GM12878 (cell line): Measurements from ENCODE around the gene NCAPD2. TPM values are rescaled to one million over a fixed set of nuclear protein-coding genes. Genes with fewer than 3 reads are reported as not detected.

Experiments
- ATAC-seq: fragments of 200-7000 bp; cut with Tn5 transposase; 3 replicates; pipeline ENCODE4 v1.9.1; 2020; ENCODE audit warnings: mild to moderate bottlenecking, moderate library complexity
- BruUV-seq: library from RNA; stranded (reverse); fragments of 400-500 nt; replicated peaks from 2 replicates; lab custom pipeline; 2021; lab: Mats Ljungman, UMichigan
- CTCF ChIA-PET: fragments of 300-600 bp; sonication (Branson Sonifier 250); formaldehyde crosslinking; extraction: SDS; loops from one replicate; lab custom pipeline; 2021; ENCODE audit warnings: inconsistent platforms; lab: Yijun Ruan, JAX
- POLR2A ChIA-PET: fragments of 350-600 bp; formaldehyde crosslinking; extraction: SDS; loops from one replicate; lab custom pipeline; 2021; ENCODE audit warnings: inconsistent platforms; lab: Charles Lee
- RAD21 ChIA-PET: fragments of 300-600 bp; sonication (Branson Sonifier 250); formaldehyde crosslinking; loops from one replicate; lab custom pipeline; 2023; ENCODE audit warnings: antibody characterized with exemption; ENCODE audit not compliant: unreplicated experiment; lab: Charles Lee
- SMC1A ChIA-PET: fragments of 300-600 bp; sonication (Branson Sonifier 250); formaldehyde crosslinking; loops from one replicate; lab custom pipeline; 2023; ENCODE audit not compliant: unreplicated experiment, uncharacterized antibody; lab: Charles Lee
- DNase-seq: peaks from one replicate; pipeline ENCODE4 v3.0.0-alpha.2; 2011; ENCODE audit warnings: low read depth, low spot score
- FAIRE-seq: peaks from 3 replicates; lab custom pipeline; 2011; peaks lifted over from hg19 to GRCh38; lab: Jason Lieb, UNC
- H2AFZ ChIP-seq: 2 replicates; pipeline ENCODE4 v1.6.0; 2011; ENCODE audit warnings: low read depth, low read length, control low read depth; ENCODE audit not compliant: control insufficient read depth
- H3K27ac ChIP-seq: 2 replicates; pipeline ENCODE4 v1.5.1; 2011; ENCODE audit warnings: control low read depth; ENCODE audit not compliant: control insufficient read depth, insufficient read depth
- H3K27me3 ChIP-seq, 2 experiments: replicated peaks in 1 of 2; 2 replicates each; pipeline versions ENCODE4 v1.6.0 to v1.6.1; 2011; ENCODE audit warnings: low read length in 1 of 2; ENCODE audit not compliant: control insufficient read depth in 2 of 2, insufficient read depth in 2 of 2
- H3K36me3 ChIP-seq, 2 experiments: 2 replicates each; pipeline ENCODE4 v1.5.1; 2011; ENCODE audit warnings: low read length in 1 of 2; ENCODE audit not compliant: control insufficient read depth in 2 of 2, insufficient read depth in 2 of 2
- H3K4me1 ChIP-seq: 2 replicates; pipeline ENCODE4 v1.6.1; 2011; ENCODE audit warnings: mild to moderate bottlenecking, low read length, moderate library complexity, mixed read lengths; ENCODE audit not compliant: control insufficient read depth, insufficient read depth
- H3K4me2 ChIP-seq: 2 replicates; pipeline ENCODE4 v1.6.0; 2011; ENCODE audit warnings: control low read depth; ENCODE audit not compliant: control insufficient read depth, insufficient read depth
- H3K4me3 ChIP-seq: fragments of 200-600 bp; sonication (generic); 2 replicates; pipeline ENCODE4 v1.5.1; 2016
- H3K79me2 ChIP-seq: 2 replicates; pipeline ENCODE4 v1.6.0; 2011; ENCODE audit warnings: low read length; ENCODE audit not compliant: control insufficient read depth, insufficient read depth
- H3K9ac ChIP-seq: 2 replicates; pipeline ENCODE4 v1.8.0; 2011; ENCODE audit warnings: low read length, control low read depth, mixed read lengths; ENCODE audit not compliant: control insufficient read depth, insufficient read depth
- H3K9me3 ChIP-seq: replicated peaks from 3 replicates; pipeline ENCODE4 v1.5.1; 2011; ENCODE audit warnings: mild to moderate bottlenecking, low read length; ENCODE audit not compliant: control insufficient read depth, insufficient read depth
- H4K20me1 ChIP-seq: 2 replicates; pipeline ENCODE4 v1.6.0; 2011; ENCODE audit not compliant: control insufficient read depth, insufficient read depth
- CEBPZ ChIP-seq: fragments of 150-350 bp; IDR thresholded peaks from 2 replicates; pipeline ENCODE4 v1.6.1; 2016; ENCODE audit warnings: low read depth, low read length
- IKZF1 ChIP-seq: fragments of 450-650 bp; conservative IDR thresholded peaks from 2 replicates; pipeline ENCODE4 v1.6.1; 2017; ENCODE audit warnings: antibody characterized with exemption, mild to moderate bottlenecking
- YY1 ChIP-seq: IDR thresholded peaks from 2 replicates; pipeline ENCODE4 v1.6.1; 2011; ENCODE audit warnings: low read depth, mild to moderate bottlenecking, low read length
- ZBED1 ChIP-seq: IDR thresholded peaks from 2 replicates; pipeline ENCODE4 v1.6.1; 2016; ENCODE audit warnings: borderline replicate concordance
- WGBS: methylation state at CpG from one replicate; pipeline ENCODE4 v1.1.6; 2016; ENCODE audit warnings: low lambda C conversion rate; ENCODE audit not compliant: insufficient replicate concordance, insufficient coverage; ENCODE audit errors: missing lambda C conversion rate; 5-methylcytosine and 5-hydroxymethylcytosine counted together
- in situ Hi-C: fragments of 300-500 bp; cut with MboI; formaldehyde crosslinking; loops from 9 replicates; pipeline ENCODE4 v1.14.3; 2018; ENCODE audit warnings: mixed read lengths
- intact Hi-C: fragments of 100-400 bp; cut with micrococcal nuclease; formaldehyde crosslinking; loops from one replicate; pipeline ENCODE4 v1.14.2; 2022; ENCODE audit not compliant: unreplicated experiment
- polyA plus RNA-seq, 11 experiments: library from polyadenylated mRNA; depleted of rRNA in 4 of 11; unstranded in 6 of 11; stranded (reverse) in 5 of 11; fragments of >200 nt; fragmentation: Nextera tagmentation in 4 of 11; fragmentation: Illumina TruSeq in 1 of 11; extraction: Ambion mirVana in 4 of 11; extraction: Trizol in 1 of 11; gene quantifications; 1 replicate in 1 of 11; 2 replicates in 10 of 11; pipeline versions ENCODE4 v1.2.1 to v1.2.3, GENCODE V29; 2011 to 2016; ENCODE audit warnings: inconsistent platforms in 2 of 11, missing spikeins in 2 of 11, low read depth in 1 of 11
- total RNA-seq, 4 experiments: library from RNA; depleted of rRNA in 3 of 4; stranded (reverse); fragments of >200 nt in 3 of 4; fragmentation: Illumina TruSeq in 1 of 4; extraction: Trizol in 1 of 4; gene quantifications; 2 replicates each; pipeline versions ENCODE4 v1.2.1 to v1.2.3, GENCODE V29; 2013 to 2021

Gene NCAPD2
- total and polyA plus RNA-seq, 10 of the 15 experiments (the other 5 are each of a cell fraction or from before 2014, with no cell fraction given): 24.2 to 160 (median 110) TPM

GRCh38 chr12:6522193-6522592, 28.3 kb downstream of the NCAPD2 start:
- ChIA-PET RAD21 (interaction anchor here (1.1 kb wide), 1 partner anchor 18 kb away, joined by 3 read pairs; no protein-coding TSS in a partner anchor), CTCF (no interaction called here), POLR2A (no interaction called here), SMC1A (no interaction called here)
- no peak overlapping the region for H3K9ac ChIP-seq
- no peak overlapping the region for H3K4me2 ChIP-seq
- no peaks in the 10 kb centered on the region for H3K4me1 ChIP-seq
- no TSS peak for BruUV-seq
- in situ Hi-C loops: no loop called here
- intact Hi-C loops: no loop called here
- H2AFZ ChIP-seq: no peak overlapping the region
- no peaks in the 10 kb centered on the region for H3K27me3 ChIP-seq
- no peak for DNase-seq
- WGBS: 92% methylated on average over 10 of the region's 10 CpGs
- H3K9me3 ChIP-seq: no peaks in the 10 kb centered on the region
- H3K36me3 ChIP-seq: peaks cover 50 to 74% of the 10 kb centered on the region in 2 experiments
- H3K79me2 ChIP-seq: no peaks in the 10 kb centered on the region
- no peaks in the 10 kb centered on the region for H4K20me1 ChIP-seq
- no peak overlapping the region for H3K27ac ChIP-seq
- H3K4me3 ChIP-seq: no peak overlapping the region
- ATAC-seq: no peak
- TF ChIP-seq CEBPZ (no peak), YY1 (no peak), IKZF1 (no peak), ZBED1 (no peak)
- TF ChIP-seq, all 136 proteins: peak for 0
- FAIRE-seq: no peak
